BLaER1 (cell line): Measurements from ENCODE around the gene PRLR.

Source experiments
- H3K27ac ChIP-seq: shearing (Covaris generic); formaldehyde crosslinking; 2 replicates; pipeline ENCODE4 v1.8.1; 2022
- H3K27me3 ChIP-seq: shearing (Covaris generic); formaldehyde crosslinking; 2 replicates; pipeline ENCODE4 v1.8.1; 2022
- H3K36me3 ChIP-seq: shearing (Covaris generic); formaldehyde crosslinking; 2 replicates; pipeline ENCODE4 v1.8.1; 2022
- H3K4me1 ChIP-seq: shearing (Covaris generic); formaldehyde crosslinking; 2 replicates; pipeline ENCODE4 v1.8.1; 2022
- H3K4me2 ChIP-seq: shearing (Covaris generic); formaldehyde crosslinking; 2 replicates; pipeline ENCODE4 v1.8.1; 2022
- H3K4me3 ChIP-seq: shearing (Covaris generic); formaldehyde crosslinking; 2 replicates; pipeline ENCODE4 v1.8.1; 2022
- H3K9ac ChIP-seq: shearing (Covaris generic); formaldehyde crosslinking; 2 replicates; pipeline ENCODE4 v1.8.1; 2022
- H3K9me3 ChIP-seq: shearing (Covaris generic); formaldehyde crosslinking; 2 replicates; pipeline ENCODE4 v1.8.1; 2022
- H4K20me1 ChIP-seq: shearing (Covaris generic); formaldehyde crosslinking; 2 replicates; pipeline ENCODE4 v1.8.1; 2022
- Cebpa-rat ChIP-seq: shearing (Covaris generic); IDR thresholded peaks from 2 replicates; pipeline ENCODE4 v1.8.1; 2022

PRLR gene

GRCh38 chr5:35163710-35164033 is 66.6 kb downstream of the PRLR start:
- 0 out of 2 replicates have a peak, but pooled peaks cover 4% of the 10 kb centered on the region for H3K4me1 ChIP-seq
- no peak overlapping the region for H3K4me2 ChIP-seq
- no peak overlapping the region for H3K4me3 ChIP-seq
- TF ChIP-seq Cebpa-rat, result no peak
- no peaks in the 10 kb centered on the region for H3K36me3 ChIP-seq
- H3K9ac ChIP-seq, result no peak overlapping the region
- no peaks in the 10 kb centered on the region for H3K27me3 ChIP-seq
- no peaks in the 10 kb centered on the region for H4K20me1 ChIP-seq
- H3K9me3 ChIP-seq, result peaks cover 18% of the 10 kb centered on the region; the same call in 1 of the 2 replicates
- no peak overlapping the region for H3K27ac ChIP-seq

DNA sequence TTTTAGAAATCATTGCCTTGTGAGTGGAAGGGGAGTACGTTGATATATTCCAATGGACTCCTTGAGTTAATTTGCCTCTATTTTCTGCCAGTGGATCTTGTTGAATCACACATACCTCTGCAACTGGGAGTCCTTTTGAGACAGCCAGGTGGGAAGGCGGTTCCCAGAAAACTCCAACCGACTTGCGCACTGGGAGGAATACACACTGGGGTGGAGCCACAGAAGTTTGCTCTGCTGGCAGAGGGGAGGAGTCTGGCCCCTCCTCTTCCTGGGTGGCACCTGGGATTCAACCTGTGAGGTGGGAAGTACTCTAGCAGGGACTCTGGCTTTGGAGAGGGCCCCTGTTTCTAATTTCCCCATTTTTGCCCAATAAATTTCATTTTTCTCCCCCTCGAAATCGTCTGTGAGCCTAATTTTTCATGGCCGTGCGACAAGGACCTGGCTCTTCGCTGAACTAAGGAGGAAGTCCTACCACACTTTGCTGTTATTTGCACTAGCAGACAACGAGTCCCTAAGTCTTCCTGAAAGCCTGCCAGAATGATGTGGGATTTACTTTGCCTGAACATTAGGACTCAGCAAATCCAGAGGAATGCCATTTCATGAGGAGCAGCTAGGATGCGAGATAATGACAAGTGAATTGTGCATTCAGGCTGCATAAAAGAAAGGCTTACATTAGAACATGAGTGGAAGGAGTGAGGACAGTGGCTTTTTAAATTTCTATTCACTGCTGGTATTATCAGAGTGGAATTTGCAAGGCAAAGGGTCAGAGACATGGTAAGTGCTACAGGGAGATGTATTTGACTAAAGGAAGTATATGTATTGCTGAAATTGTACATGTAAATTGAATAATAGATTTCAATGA is 67.2 kb downstream of the PRLR start:
- Histone ChIP-seq H3K27me3 (no peaks in the 10 kb centered on the region), H3K4me2 (no peak overlapping the region), H3K4me1 (0 out of 2 replicates have a peak, but pooled peaks cover 4% of the 10 kb centered on the region), H4K20me1 (no peaks in the 10 kb centered on the region), H3K36me3 (no peaks in the 10 kb centered on the region), H3K9me3 (peaks cover 12% of the 10 kb centered on the region; the same call in 1 of the 2 replicates), H3K27ac (no peak overlapping the region), H3K9ac (no peak overlapping the region), H3K4me3 (no peak overlapping the region)
- no peak for TF ChIP-seq Cebpa-rat

GRCh38 chr5:35161652-35162273 is 68.5 kb downstream of the PRLR start:
- H4K20me1 ChIP-seq, result no peaks in the 10 kb centered on the region
- peaks cover 7% of the 10 kb centered on the region; the same call in 1 of the 2 replicates for H3K9me3 ChIP-seq
- no peak overlapping the region for H3K4me3 ChIP-seq
- no peak overlapping the region for H3K27ac ChIP-seq
- H3K9ac ChIP-seq, result no peak overlapping the region
- H3K4me1 ChIP-seq, result 0 out of 2 replicates have a peak, but pooled peaks cover 4% of the 10 kb centered on the region
- H3K4me2 ChIP-seq, result no peak overlapping the region
- TF ChIP-seq Cebpa-rat, result no peak
- H3K36me3 ChIP-seq, result no peaks in the 10 kb centered on the region
- no peaks in the 10 kb centered on the region for H3K27me3 ChIP-seq

- H3K4me3 ChIP-seq, result no peak overlapping the region
- H3K4me1 ChIP-seq, result 0 out of 2 replicates have a peak, but pooled peaks cover 4% of the 10 kb centered on the region
- TF ChIP-seq Cebpa-rat, result no peak
- no peak overlapping the region for H3K4me2 ChIP-seq
- H3K36me3 ChIP-seq, result no peaks in the 10 kb centered on the region
- no peaks in the 10 kb centered on the region for H4K20me1 ChIP-seq
- H3K9ac ChIP-seq, result no peak overlapping the region
- no peak overlapping the region for H3K27ac ChIP-seq
- no peaks in the 10 kb centered on the region for H3K27me3 ChIP-seq
- H3K9me3 ChIP-seq, result peaks cover 7% of the 10 kb centered on the region; the same call in 1 of the 2 replicates
Observed at GRCh38 chr5:35160486-35161116, 69.7 kb downstream of the PRLR start.

DNA sequence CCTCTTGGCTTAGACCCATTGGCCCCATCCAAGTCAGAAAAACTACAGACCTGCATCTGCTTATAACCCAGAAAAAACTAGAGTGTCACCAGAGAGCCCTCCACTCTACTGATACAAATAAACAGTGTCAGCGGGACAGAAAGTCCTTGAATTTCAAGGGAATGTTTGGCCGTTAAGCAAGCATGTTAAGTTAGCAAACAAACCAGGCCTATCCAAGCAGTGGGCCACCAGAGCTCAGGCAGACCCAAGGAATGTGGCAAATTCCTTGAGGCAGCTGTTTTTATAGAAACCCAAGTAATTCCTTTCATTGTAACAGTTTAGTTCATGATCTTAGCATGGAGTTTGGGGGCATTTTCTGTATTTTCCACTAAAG is 70.9 kb downstream of the PRLR start:
- H3K36me3 ChIP-seq, result no peaks in the 10 kb centered on the region
- H3K4me2 ChIP-seq, result no peak overlapping the region
- H3K9ac ChIP-seq, result no peak overlapping the region
- H3K27me3 ChIP-seq, result no peaks in the 10 kb centered on the region
- H4K20me1 ChIP-seq, result no peaks in the 10 kb centered on the region
- H3K4me1 ChIP-seq, result 0 out of 2 replicates have a peak, but pooled peaks cover 4% of the 10 kb centered on the region
- no peak overlapping the region for H3K27ac ChIP-seq
- no peak for TF ChIP-seq Cebpa-rat
- peaks cover 7% of the 10 kb centered on the region; the same call in 1 of the 2 replicates for H3K9me3 ChIP-seq
- no peak overlapping the region for H3K4me3 ChIP-seq

DNA sequence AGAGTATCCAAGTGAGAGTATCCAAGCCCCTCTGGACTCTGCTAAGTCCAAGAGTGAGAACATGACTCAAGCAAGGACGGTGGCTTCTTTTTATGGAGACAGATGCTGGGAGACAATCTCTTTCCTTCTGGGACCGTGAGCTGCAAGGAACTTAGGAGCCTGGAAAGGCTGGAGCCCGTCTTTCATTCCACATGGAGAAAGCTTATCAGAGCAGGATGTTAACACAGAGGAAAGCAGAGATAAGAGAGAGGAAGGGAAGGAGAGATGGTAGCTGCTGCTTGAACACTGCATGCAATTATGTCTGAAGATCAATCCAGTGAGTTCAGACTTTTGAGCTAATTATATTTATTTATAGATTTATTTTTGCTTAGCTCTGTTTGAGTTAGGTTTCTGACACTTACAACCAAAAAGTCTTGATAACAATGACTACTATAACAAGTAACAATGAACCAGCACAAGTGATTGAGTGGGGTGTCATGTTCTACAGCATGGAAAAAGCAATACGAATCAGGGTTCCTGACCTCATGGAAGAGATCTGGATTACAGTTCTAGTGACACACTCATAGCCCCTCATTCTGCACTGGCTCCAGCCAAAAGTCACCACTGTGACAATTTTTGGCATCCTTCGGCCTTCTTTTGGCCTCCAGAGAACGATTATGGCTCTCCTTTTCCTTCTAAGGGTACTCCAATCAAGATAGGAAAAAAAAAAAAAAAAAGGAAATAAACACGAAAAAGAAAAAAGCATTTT is 71.5 kb downstream of the PRLR start:
- H3K4me2 ChIP-seq, result no peak overlapping the region
- no peak overlapping the region for H3K27ac ChIP-seq
- no peak overlapping the region for H3K9ac ChIP-seq
- peaks cover 7% of the 10 kb centered on the region; the same call in 1 of the 2 replicates for H3K9me3 ChIP-seq
- no peaks in the 10 kb centered on the region for H3K36me3 ChIP-seq
- no peak overlapping the region for H3K4me3 ChIP-seq
- H4K20me1 ChIP-seq, result no peaks in the 10 kb centered on the region
- no peak for TF ChIP-seq Cebpa-rat
- peaks cover 4% of the 10 kb centered on the region; the same call in 1 of the 2 replicates for H3K4me1 ChIP-seq
- H3K27me3 ChIP-seq, result no peaks in the 10 kb centered on the region

DNA sequence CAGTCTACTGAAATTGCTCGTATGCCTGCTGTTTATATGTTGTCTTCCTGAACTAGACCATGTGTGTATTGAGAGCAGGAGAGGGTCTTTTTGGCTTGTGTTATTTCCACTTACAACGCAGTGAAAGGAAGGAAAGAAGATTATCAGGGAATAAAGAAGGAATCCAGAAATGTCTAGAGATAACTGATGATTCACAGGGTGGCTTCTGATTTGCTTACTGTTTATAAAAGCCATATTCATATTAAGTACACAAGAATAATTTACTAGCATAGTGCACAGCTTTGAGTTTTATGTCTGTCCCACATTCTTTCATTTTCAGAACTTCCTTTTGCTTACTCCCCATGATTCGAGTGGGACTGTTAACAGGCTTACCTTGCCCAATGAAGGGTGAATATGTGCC is 72.1 kb downstream of the PRLR start:
- no peaks in the 10 kb centered on the region for H3K36me3 ChIP-seq
- H3K9ac ChIP-seq, result no peak overlapping the region
- H3K9me3 ChIP-seq, result peaks cover 7% of the 10 kb centered on the region; the same call in 1 of the 2 replicates
- H3K4me3 ChIP-seq, result no peak overlapping the region
- H4K20me1 ChIP-seq, result no peaks in the 10 kb centered on the region
- no peak overlapping the region for H3K27ac ChIP-seq
- H3K4me2 ChIP-seq, result no peak overlapping the region
- no peak for TF ChIP-seq Cebpa-rat
- H3K27me3 ChIP-seq, result no peaks in the 10 kb centered on the region
- H3K4me1 ChIP-seq, result peaks cover 4% of the 10 kb centered on the region; the same call in 1 of the 2 replicates

- no peaks in the 10 kb centered on the region for H4K20me1 ChIP-seq
- H3K36me3 ChIP-seq, result no peaks in the 10 kb centered on the region
- H3K4me3 ChIP-seq, result no peak overlapping the region
- H3K9me3 ChIP-seq, result no peaks in the 10 kb centered on the region
- H3K27me3 ChIP-seq, result no peaks in the 10 kb centered on the region
- no peak overlapping the region for H3K9ac ChIP-seq
- no peak overlapping the region for H3K4me2 ChIP-seq
- no peaks in the 10 kb centered on the region; the same call in 1 of the 2 replicates for H3K4me1 ChIP-seq
- TF ChIP-seq Cebpa-rat, result no peak
- no peak overlapping the region for H3K27ac ChIP-seq
Observed at GRCh38 chr5:35153375-35153932, 76.8 kb downstream of the PRLR start.

DNA sequence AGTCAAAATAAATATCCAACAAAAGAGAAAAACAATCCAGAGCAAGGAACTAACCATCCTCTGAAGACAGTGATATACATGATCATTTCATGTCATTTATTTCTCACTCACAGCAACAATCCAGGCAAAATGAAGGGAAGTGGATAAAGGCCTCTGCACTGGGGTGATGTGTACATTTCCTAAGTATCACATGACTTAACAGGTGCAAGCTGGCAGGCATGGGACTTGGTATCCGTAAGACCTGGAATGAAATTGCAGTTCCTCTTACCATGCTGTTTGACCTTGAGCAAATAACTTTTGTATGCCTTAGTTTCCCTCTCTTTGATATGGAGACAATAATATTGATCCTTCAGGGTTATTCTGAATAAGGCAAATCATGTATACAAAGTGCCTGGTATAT is 77.6 kb downstream of the PRLR start:
- no peak overlapping the region for H3K4me3 ChIP-seq
- H3K4me2 ChIP-seq, result no peak overlapping the region
- no peaks in the 10 kb centered on the region; the same call in 1 of the 2 replicates for H3K4me1 ChIP-seq
- H3K9ac ChIP-seq, result no peak overlapping the region
- no peaks in the 10 kb centered on the region for H3K36me3 ChIP-seq
- H3K9me3 ChIP-seq, result no peaks in the 10 kb centered on the region
- H3K27ac ChIP-seq, result no peak overlapping the region
- TF ChIP-seq Cebpa-rat, result no peak
- no peaks in the 10 kb centered on the region for H4K20me1 ChIP-seq
- H3K27me3 ChIP-seq, result no peaks in the 10 kb centered on the region
